ENCODE measurements around the gene PRM2.

The PRM2 gene

DNA sequence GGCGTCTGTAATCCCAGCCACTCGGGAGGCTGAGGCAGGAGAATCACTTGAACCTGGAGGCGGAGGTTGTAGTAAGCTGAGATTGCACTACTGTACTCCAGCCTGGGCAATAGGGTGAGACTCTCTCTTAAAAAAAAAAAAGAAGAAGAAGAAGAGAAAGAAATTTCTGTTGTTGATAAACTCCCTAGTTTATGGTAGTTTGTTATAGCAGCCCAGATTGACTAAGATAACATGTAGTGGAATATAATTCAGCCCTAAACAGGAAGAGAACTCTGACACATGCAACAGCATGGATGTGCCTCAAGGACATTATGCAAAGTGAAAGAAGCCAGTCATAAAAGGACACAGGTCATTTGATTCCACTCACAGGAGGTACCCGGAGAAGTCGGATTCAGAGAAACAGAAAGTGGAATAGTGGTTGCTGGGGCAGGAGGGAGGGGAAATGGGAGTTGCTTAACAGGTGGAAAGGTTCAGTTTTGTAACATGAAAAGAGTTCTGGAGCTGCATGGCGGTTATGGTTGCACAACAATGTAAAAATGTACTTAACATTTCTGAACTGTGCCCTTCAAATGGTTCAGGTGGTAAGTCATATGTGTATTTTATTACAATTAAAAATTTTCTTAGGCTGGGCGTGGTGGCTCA lies 30.8 kb upstream of the PRM2 start:
- H3K4me3 ChIP-seq (ENCODE audit: insufficient read length, low read depth): no peak overlapping the region
- no peak for TF ChIP-seq ZNF274 (IDR thresholded peaks at IDR 0.05; ENCODE audit: low read depth, low read length)
- H3K9me3 ChIP-seq (ENCODE audit: insufficient read depth, low read length): no peaks in the 10 kb centered on the region
- no peaks in the 10 kb centered on the region for H3K36me3 ChIP-seq (ENCODE audit: insufficient read depth, insufficient read length, low read length)
- H3K27me3 ChIP-seq (ENCODE audit: insufficient read depth, insufficient read length): no peaks in the 10 kb centered on the region
- DNase-seq (ENCODE audit: low read depth, low spot score): no peak
- no peak overlapping the region for H3K9ac ChIP-seq (ENCODE audit: insufficient read length, low read depth)
- peaks cover 12% of the 10 kb centered on the region for H3K4me1 ChIP-seq (ENCODE audit: insufficient read depth, insufficient read length)

GRCh38 chr16:11306381-11306780 lies 30.1 kb upstream of the PRM2 start:
- DNase-seq (ENCODE audit: low read depth, low spot score): no peak
- peaks cover 10% of the 10 kb centered on the region for H3K4me1 ChIP-seq (ENCODE audit: insufficient read depth, insufficient read length)
- TF ChIP-seq YY1 (IDR thresholded peaks at IDR 0.05; ENCODE audit: insufficient read depth, insufficient read length) (no peak), ZNF274 (IDR thresholded peaks at IDR 0.05; ENCODE audit: low read depth, low read length) (no peak), SUZ12 (IDR thresholded peaks at IDR 0.05; ENCODE audit: extremely low read depth, insufficient read depth, insufficient read length) (no peak)
- H3K9me3 ChIP-seq (ENCODE audit: insufficient read depth, low read length): no peaks in the 10 kb centered on the region
- H3K4me3 ChIP-seq (ENCODE audit: insufficient read length, low read depth): no peak overlapping the region
- no peak overlapping the region for H3K9ac ChIP-seq (ENCODE audit: insufficient read length, low read depth)
- no peaks in the 10 kb centered on the region for H3K36me3 ChIP-seq (ENCODE audit: insufficient read depth, insufficient read length, low read length)
- no peaks in the 10 kb centered on the region for H3K27me3 ChIP-seq (ENCODE audit: insufficient read depth, insufficient read length)

- Histone ChIP-seq H3K9ac (ENCODE audit: insufficient read length, low read depth) (no peak overlapping the region), H3K27me3 (ENCODE audit: insufficient read depth, insufficient read length) (no peaks in the 10 kb centered on the region), H3K9me3 (ENCODE audit: insufficient read depth, low read length) (no peaks in the 10 kb centered on the region), H3K4me3 (ENCODE audit: insufficient read length, low read depth) (no peak overlapping the region), H3K36me3 (ENCODE audit: insufficient read depth, insufficient read length, low read length) (no peaks in the 10 kb centered on the region), H3K4me1 (ENCODE audit: insufficient read depth, insufficient read length) (peaks cover 5% of the 10 kb centered on the region)
- no peak for DNase-seq (ENCODE audit: low read depth, low spot score)
- TF ChIP-seq ZNF274 (IDR thresholded peaks at IDR 0.05; ENCODE audit: low read depth, low read length) (no peak), SUZ12 (IDR thresholded peaks at IDR 0.05; ENCODE audit: extremely low read depth, insufficient read depth, insufficient read length) (no peak), YY1 (IDR thresholded peaks at IDR 0.05; ENCODE audit: insufficient read depth, insufficient read length) (no peak)
These were observed 27.3 kb upstream of the PRM2 start for GRCh38 chr16:11303405-11304138.

DNA sequence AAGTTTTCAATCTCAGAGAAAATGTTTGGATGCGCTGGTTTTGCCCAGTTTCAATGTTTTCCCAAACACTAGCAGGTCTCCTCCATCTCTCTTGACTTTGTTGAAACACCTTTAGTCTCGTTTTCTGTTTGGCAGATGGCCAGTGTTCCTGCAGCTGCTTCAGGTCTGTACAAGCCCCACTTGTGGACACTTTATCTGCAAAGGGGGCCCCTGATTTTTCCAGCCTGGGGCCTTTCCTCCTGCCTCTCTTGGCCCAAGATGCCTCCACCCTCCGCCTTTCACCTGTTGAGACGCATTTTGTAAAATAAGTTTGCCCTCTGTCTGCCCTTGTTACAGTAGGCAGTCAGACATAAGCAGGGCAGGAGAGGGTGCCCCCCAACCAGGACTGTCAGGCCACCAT lies 26.7 kb upstream of the PRM2 start:
- Histone ChIP-seq H3K27me3 (ENCODE audit: insufficient read depth, insufficient read length) (no peaks in the 10 kb centered on the region), H3K9ac (ENCODE audit: insufficient read length, low read depth) (no peak overlapping the region), H3K4me1 (ENCODE audit: insufficient read depth, insufficient read length) (peaks cover 5% of the 10 kb centered on the region), H3K36me3 (ENCODE audit: insufficient read depth, insufficient read length, low read length) (no peaks in the 10 kb centered on the region), H3K9me3 (ENCODE audit: insufficient read depth, low read length) (no peaks in the 10 kb centered on the region), H3K4me3 (ENCODE audit: insufficient read length, low read depth) (no peak overlapping the region)
- DNase-seq (ENCODE audit: low read depth, low spot score): no peak
- TF ChIP-seq YY1 (IDR thresholded peaks at IDR 0.05; ENCODE audit: insufficient read depth, insufficient read length) (no peak), SUZ12 (IDR thresholded peaks at IDR 0.05; ENCODE audit: extremely low read depth, insufficient read depth, insufficient read length) (no peak), ZNF274 (IDR thresholded peaks at IDR 0.05; ENCODE audit: low read depth, low read length) (no peak)

GRCh38 chr16:11301645-11302501 lies 25.6 kb upstream of the PRM2 start:
- Histone ChIP-seq H3K27me3 (ENCODE audit: insufficient read depth, insufficient read length) (no peaks in the 10 kb centered on the region), H3K36me3 (ENCODE audit: insufficient read depth, insufficient read length, low read length) (no peaks in the 10 kb centered on the region), H3K4me1 (ENCODE audit: insufficient read depth, insufficient read length) (peaks cover 11% of the 10 kb centered on the region), H3K4me3 (ENCODE audit: insufficient read length, low read depth) (no peak overlapping the region), H3K9ac (ENCODE audit: insufficient read length, low read depth) (no peak overlapping the region), H3K9me3 (ENCODE audit: insufficient read depth, low read length) (no peaks in the 10 kb centered on the region)
- TF ChIP-seq ZNF274 (IDR thresholded peaks at IDR 0.05; ENCODE audit: low read depth, low read length) (no peak), SUZ12 (IDR thresholded peaks at IDR 0.05; ENCODE audit: extremely low read depth, insufficient read depth, insufficient read length) (no peak), YY1 (IDR thresholded peaks at IDR 0.05; ENCODE audit: insufficient read depth, insufficient read length) (no peak)
- no peak for DNase-seq (ENCODE audit: low read depth, low spot score)

DNA sequence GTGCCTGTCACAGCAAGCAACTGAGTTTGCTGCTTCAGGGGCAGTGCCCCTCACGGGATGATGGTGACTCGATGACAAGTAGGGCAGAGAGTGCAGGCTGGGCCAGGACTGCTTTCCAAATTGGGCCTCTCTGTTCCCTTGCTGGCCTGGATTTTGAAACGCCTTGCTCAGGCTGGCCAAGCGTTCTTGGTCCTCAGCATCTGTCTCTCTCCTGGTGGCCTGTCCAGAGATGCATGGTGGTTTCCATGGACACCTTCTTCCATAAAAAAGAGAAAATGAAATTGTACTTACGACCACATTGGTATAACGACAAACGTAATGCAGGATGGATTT lies 24.2 kb upstream of the PRM2 start:
- no peak overlapping the region for H3K4me3 ChIP-seq (ENCODE audit: insufficient read length, low read depth)

More for the DNA sequence above, 24.2 kb upstream of the PRM2 start:
- no peaks in the 10 kb centered on the region for H3K27me3 ChIP-seq (ENCODE audit: insufficient read depth, insufficient read length)
- H3K9ac ChIP-seq (ENCODE audit: insufficient read length, low read depth): no peak overlapping the region
- DNase-seq (ENCODE audit: low read depth, low spot score): no peak
- H3K36me3 ChIP-seq (ENCODE audit: insufficient read depth, insufficient read length, low read length): no peaks in the 10 kb centered on the region
- no peaks in the 10 kb centered on the region for H3K9me3 ChIP-seq (ENCODE audit: insufficient read depth, low read length)
- peaks cover 11% of the 10 kb centered on the region for H3K4me1 ChIP-seq (ENCODE audit: insufficient read depth, insufficient read length)
- TF ChIP-seq ZNF274 (IDR thresholded peaks at IDR 0.05; ENCODE audit: low read depth, low read length): no peak
- no peak for TF ChIP-seq YY1 (IDR thresholded peaks at IDR 0.05; ENCODE audit: insufficient read depth, insufficient read length)
- no peak for TF ChIP-seq SUZ12 (IDR thresholded peaks at IDR 0.05; ENCODE audit: extremely low read depth, insufficient read depth, insufficient read length)
